ENCODE results near the gene FOXO1.

The FOXO1 gene

DNA sequence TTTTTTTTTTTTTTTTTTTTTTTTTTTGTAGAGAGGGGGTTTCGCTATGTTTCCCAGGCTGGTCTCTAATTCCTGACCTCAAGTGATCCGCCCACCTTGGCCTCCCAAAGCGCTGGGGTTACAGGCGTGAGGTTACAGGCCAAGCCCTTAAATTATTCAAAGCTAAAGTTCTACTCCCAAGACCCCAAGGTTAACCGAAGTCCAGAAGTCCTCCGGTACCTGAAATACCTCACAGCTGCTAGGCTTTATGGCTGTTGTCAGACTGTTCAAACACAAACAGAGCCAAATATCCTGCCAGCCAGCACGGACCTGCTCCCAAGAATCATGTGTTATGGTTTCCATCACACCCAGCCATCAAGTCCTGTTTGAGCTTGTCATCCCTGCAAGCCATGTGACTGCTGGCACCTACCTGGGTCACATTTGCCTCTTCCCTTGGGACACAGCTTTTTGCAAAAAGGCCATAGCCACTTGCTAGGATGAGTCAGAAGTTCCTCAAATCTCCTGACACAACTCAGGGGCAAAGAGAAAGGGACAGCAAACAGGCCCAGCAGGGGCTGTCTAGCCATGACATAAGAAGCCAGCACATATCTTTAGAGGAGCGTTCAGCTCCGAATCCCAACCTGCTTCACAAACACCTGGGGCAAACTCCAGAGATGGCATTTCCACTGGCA is 129.9 kb downstream of the FOXO1 start:
- DNase-seq: no peak
- TF ChIP-seq POLR2A (IDR thresholded peaks at IDR 0.05; ENCODE audit: low read length) (no peak), GATA1 (IDR thresholded peaks at IDR 0.05; ENCODE audit: low read depth, low read length) (no peak)

- no peak for DNase-seq
- TF ChIP-seq POLR2A (IDR thresholded peaks at IDR 0.05; ENCODE audit: low read length) (no peak), GATA1 (IDR thresholded peaks at IDR 0.05; ENCODE audit: low read depth, low read length) (no peak)
These were observed 131.1 kb downstream of the FOXO1 start for GRCh38 chr13:40535345-40535836.

DNA sequence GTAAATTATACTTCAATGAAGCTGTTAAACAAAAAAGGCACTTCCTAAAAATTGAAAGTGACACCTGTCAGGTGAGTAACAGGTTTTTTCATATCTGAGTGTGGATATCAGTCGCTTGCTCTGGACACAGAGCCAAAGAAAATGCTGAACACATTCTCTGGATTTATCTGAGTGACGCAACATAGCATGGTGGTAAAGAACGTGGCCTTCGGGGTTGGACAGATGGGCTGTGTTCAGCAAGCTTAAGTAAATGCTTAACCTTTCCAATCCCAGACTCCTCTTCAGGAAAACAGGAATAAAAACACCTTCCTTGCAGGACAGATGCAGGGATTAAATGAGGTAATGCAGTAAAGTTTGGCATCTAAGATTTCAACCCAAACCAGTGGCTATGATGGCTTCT is 132.0 kb downstream of the FOXO1 start:
- TF ChIP-seq POLR2A (IDR thresholded peaks at IDR 0.05; ENCODE audit: low read length): no peak
- TF ChIP-seq GATA1 (IDR thresholded peaks at IDR 0.05; ENCODE audit: low read depth, low read length): no peak
- DNase-seq: no peak

- DNase-seq: no peak
- TF ChIP-seq POLR2A (IDR thresholded peaks at IDR 0.05; ENCODE audit: low read length) (no peak), GATA1 (IDR thresholded peaks at IDR 0.05; ENCODE audit: low read depth, low read length) (no peak)
These were observed 133.4 kb downstream of the FOXO1 start for GRCh38 chr13:40533072-40533471.

GRCh38 chr13:40530961-40531360 is 135.5 kb downstream of the FOXO1 start:
- no peak for DNase-seq
- TF ChIP-seq GATA1 (IDR thresholded peaks at IDR 0.05; ENCODE audit: low read depth, low read length) (no peak), POLR2A (IDR thresholded peaks at IDR 0.05; ENCODE audit: low read length) (no peak)

DNA sequence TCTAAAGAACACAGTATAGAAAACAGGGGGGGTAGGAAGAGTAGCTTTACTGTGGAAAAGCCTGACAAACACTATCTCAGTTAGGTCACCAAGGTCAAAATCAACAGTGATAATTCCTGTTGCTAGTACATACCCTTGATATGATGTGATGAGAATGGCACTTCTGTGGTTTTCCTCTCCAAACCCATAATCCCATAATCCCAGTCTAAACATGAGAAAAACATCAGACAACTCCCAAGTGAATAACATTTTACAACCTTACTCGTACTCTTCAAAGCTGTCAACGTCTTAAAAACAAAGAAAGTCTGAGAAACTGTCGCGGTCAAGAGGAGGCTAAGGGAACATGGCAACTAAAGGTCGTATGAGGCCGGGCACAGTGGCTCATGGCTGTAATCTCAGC is 137.6 kb downstream of the FOXO1 start:
- no peak for DNase-seq
- no peak for TF ChIP-seq GATA1 (IDR thresholded peaks at IDR 0.05; ENCODE audit: low read depth, low read length)
- TF ChIP-seq POLR2A (IDR thresholded peaks at IDR 0.05; ENCODE audit: low read length): no peak

DNA sequence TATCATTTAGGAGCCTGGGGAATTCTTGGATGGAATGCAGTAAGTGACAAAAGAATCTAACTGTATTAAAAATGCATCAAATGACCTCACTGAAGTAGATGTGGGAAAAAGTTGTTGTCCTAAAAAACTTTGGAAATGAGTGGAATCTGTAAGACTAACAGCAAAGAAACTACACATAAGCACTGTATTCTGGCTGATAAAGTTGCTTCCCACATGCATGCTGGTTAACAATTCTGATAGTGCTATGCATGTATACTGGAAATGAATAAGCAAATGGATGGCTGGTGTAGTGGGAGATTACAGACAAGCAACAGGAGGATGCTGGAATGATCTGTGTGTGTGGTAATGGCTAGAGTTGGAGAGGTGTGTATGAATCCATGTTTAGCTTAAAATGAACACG is 138.5 kb downstream of the FOXO1 start:
- no peak for TF ChIP-seq POLR2A (IDR thresholded peaks at IDR 0.05; ENCODE audit: low read length)
- no peak for TF ChIP-seq GATA1 (IDR thresholded peaks at IDR 0.05; ENCODE audit: low read depth, low read length)
- DNase-seq: no peak

DNA sequence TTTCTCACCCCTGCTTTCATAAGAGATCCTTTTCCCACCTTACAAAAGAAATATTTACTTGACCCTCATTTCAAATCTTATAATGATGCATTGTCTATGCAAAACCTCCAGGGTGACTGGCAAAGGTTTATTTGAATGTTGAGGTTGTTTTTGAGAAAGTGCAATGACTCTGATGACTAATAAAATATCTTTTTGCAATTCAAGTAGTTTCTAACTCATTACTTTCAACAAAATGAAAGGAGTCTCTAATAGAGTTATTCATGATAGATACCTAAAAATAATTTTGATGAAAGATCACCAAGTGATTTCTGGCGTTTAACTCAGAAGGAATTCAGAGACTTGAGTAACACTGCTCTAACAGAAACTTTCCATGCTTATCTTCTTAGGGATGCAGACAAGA is 144.2 kb downstream of the FOXO1 start:
- DNase-seq: no peak
- TF ChIP-seq GATA1 (IDR thresholded peaks at IDR 0.05; ENCODE audit: low read depth, low read length): no peak
- no peak for TF ChIP-seq POLR2A (IDR thresholded peaks at IDR 0.05; ENCODE audit: low read length)

GRCh38 chr13:40520916-40521315 is 145.5 kb downstream of the FOXO1 start:
- no peak for DNase-seq
- no peak for TF ChIP-seq GATA1 (IDR thresholded peaks at IDR 0.05; ENCODE audit: low read depth, low read length)
- no peak for TF ChIP-seq POLR2A (IDR thresholded peaks at IDR 0.05; ENCODE audit: low read length)

- no peak for DNase-seq
- no peak for TF ChIP-seq POLR2A (IDR thresholded peaks at IDR 0.05; ENCODE audit: low read length)
- TF ChIP-seq GATA1 (IDR thresholded peaks at IDR 0.05; ENCODE audit: low read depth, low read length): no peak
These were observed 146.8 kb downstream of the FOXO1 start for GRCh38 chr13:40519637-40520036.

GRCh38 chr13:40518481-40518882 is 148.0 kb downstream of the FOXO1 start:
- no peak for TF ChIP-seq POLR2A (IDR thresholded peaks at IDR 0.05; ENCODE audit: low read length)
- no peak for TF ChIP-seq GATA1 (IDR thresholded peaks at IDR 0.05; ENCODE audit: low read depth, low read length)
- DNase-seq: no peak

DNA sequence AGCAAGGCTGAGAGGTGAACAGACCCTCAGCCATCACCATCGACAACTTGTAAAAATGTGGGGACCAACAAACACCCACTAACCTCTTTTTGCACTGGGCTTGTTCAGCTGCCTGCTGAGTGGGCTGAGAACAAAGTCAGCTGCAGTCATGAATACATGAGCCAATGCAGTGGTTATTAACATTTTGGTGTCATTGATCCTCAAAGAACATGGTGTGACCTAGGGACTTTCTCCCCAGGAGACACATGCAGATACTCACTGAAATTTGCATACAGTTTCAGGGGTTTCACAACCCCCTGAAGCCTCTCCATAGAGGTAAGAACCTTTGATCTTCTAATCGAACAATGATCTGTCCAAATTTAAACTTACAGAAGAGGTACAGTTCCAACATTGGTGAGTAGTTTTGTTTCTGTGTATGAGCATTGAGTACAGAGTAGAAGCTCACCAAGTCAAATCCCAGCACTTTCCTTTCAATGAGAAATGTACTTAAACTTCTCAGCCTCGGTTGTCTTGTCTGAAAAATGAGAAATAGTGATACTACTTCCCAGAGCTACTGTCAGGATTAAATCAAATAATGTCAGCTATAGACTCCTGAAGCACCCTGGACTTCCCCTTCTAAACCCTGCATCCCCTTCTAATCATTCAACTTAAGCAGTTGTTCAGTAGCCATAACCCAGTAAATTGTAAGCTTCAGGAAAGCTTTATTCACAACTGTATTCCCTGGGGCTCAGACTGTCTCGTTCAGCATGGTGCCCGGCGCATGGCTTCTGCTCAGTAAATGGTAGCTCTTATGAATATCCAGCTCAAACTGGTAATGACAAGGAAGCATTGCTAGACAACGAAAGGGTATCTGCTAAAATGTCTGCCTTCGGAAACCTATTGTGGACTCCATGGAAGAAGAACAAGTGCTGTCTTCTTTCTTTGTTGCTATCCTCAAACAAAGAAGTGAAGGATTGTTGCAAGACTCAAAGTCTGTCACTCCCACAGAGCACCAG is 148.7 kb downstream of the FOXO1 start:
- no peak for TF ChIP-seq GATA1 (IDR thresholded peaks at IDR 0.05; ENCODE audit: low read depth, low read length)
- TF ChIP-seq POLR2A (IDR thresholded peaks at IDR 0.05; ENCODE audit: low read length): no peak
- no peak for DNase-seq

DNA sequence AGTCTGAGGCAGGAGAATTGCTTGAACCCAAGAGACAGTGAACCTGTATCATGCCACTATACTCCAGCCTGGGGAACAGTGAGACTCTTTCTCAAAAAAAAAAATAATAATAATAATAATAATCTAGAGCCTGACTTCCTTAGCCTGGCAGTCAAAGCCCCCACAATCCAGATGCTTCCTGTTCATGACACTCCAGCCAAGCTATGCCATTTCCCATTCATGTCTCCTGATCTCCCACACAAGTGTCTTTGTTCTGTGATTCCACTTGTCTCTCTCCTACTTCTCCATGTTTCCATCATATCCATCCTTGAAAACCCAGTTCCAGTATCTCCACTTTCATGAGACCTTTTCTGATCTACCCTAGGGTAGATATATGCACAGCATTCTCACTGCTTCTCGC is 150.7 kb downstream of the FOXO1 start:
- no peak for DNase-seq
- TF ChIP-seq POLR2A (IDR thresholded peaks at IDR 0.05; ENCODE audit: low read length): no peak
- no peak for TF ChIP-seq GATA1 (IDR thresholded peaks at IDR 0.05; ENCODE audit: low read depth, low read length)

DNA sequence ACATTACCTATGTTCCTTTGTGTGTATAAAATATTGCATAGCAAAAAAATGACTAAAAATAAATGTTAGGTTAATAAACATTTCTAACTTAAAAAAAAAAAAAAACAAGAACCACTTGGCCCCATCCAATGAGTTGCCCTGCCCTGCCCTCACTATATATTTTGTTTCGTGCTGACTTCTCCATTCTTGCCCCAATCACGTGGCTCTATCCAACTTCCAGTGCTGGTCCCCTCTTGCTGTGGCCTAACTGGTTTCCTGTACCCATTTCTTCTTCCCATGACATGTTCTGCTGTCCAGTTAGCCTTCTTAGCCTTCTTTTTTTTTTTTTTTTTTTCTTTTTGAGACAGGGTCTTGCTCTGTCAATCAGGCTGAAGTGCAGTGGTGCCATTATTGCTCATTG is 151.6 kb downstream of the FOXO1 start:
- no peak for TF ChIP-seq GATA1 (IDR thresholded peaks at IDR 0.05; ENCODE audit: low read depth, low read length)
- no peak for TF ChIP-seq POLR2A (IDR thresholded peaks at IDR 0.05; ENCODE audit: low read length)
- no peak for DNase-seq
